IMR-90 (cell line): ENCODE measurements around the gene CYP27C1. TPM values are rescaled to one million over a fixed set of nuclear protein-coding genes. Genes with fewer than 3 reads are reported as not detected.

ENCODE experiments used
- ATAC-seq: fragments of 200-7000 bp; cut with Tn5 transposase; 2 replicates; pipeline ENCODE4 v1.9.1; 2020; ENCODE audit warnings: low read depth, mild to moderate bottlenecking, moderate library complexity
- BruUV-seq: library from RNA; stranded (reverse); fragments of 400-500 nt; replicated peaks from 2 replicates; lab custom pipeline; 2021; lab: Mats Ljungman, UMichigan
- CTCF ChIA-PET: fragments of 300-600 bp; formaldehyde crosslinking; extraction: SDS; loops from one replicate; lab custom pipeline; 2021; ENCODE audit warnings: antibody characterized with exemption; lab: Yijun Ruan, JAX
- POLR2A ChIA-PET: fragments of 300-600 bp; sonication (Branson Sonifier 250); formaldehyde crosslinking; loops from one replicate; lab custom pipeline; 2022; ENCODE audit warnings: antibody characterized with exemption; ENCODE audit not compliant: unreplicated experiment; lab: Charles Lee
- DNase-seq: peaks from one replicate; pipeline ENCODE4 v3.0.0; 2013
- H2AFZ ChIP-seq: replicated peaks from 2 replicates; pipeline ENCODE3; 2013; ENCODE audit warnings: low read length, mild to moderate bottlenecking; ENCODE audit not compliant: poor library complexity
- H2AK5ac ChIP-seq: 2 replicates; pipeline ENCODE4 v1.6.1; 2013; ENCODE audit warnings: low read depth, low read length, inconsistent platforms
- H2AK9ac ChIP-seq: replicated peaks from 2 replicates; pipeline ENCODE3; 2013; ENCODE audit warnings: mild to moderate bottlenecking, low read depth, low read length, moderate library complexity; ENCODE audit not compliant: poor library complexity
- H2BK120ac ChIP-seq: 2 replicates; pipeline ENCODE4 v1.6.1; 2013; ENCODE audit warnings: low read depth, low read length, inconsistent platforms
- H2BK15ac ChIP-seq: 3 replicates; pipeline ENCODE4 v1.6.1; 2013; ENCODE audit warnings: low read depth, low read length, inconsistent platforms
- H2BK20ac ChIP-seq: 2 replicates; pipeline ENCODE4 v1.6.1; 2013; ENCODE audit warnings: low read depth, mild to moderate bottlenecking, inconsistent platforms, low read length, moderate library complexity
- H2BK5ac ChIP-seq: 2 replicates; pipeline ENCODE4 v1.6.1; 2013; ENCODE audit warnings: mild to moderate bottlenecking, low read depth, low read length, inconsistent platforms; ENCODE audit not compliant: poor library complexity, severe bottlenecking
- H3K14ac ChIP-seq: replicated peaks from 2 replicates; pipeline ENCODE4 v1.6.1; 2013; ENCODE audit warnings: low read depth, low read length, inconsistent platforms
- H3K18ac ChIP-seq: 2 replicates; pipeline ENCODE4 v1.6.1; 2013; ENCODE audit warnings: low read depth, low read length, control low read depth
- H3K23ac ChIP-seq: 2 replicates; pipeline ENCODE4 v1.6.1; 2013; ENCODE audit warnings: low read depth, low read length, inconsistent platforms
- H3K27ac ChIP-seq: 2 replicates; pipeline ENCODE4 v1.5.1; 2013; ENCODE audit warnings: mild to moderate bottlenecking, control low read depth, low read length; ENCODE audit not compliant: insufficient read depth
- H3K27me3 ChIP-seq: 2 replicates; pipeline ENCODE4 v1.6.1; 2013; ENCODE audit warnings: low read length; ENCODE audit not compliant: control insufficient read depth, insufficient read depth
- H3K36me3 ChIP-seq: 2 replicates; pipeline ENCODE4 v1.6.1; 2013; ENCODE audit warnings: low read length, mixed read lengths; ENCODE audit not compliant: control insufficient read depth, insufficient read depth
- H3K4ac ChIP-seq: 2 replicates; pipeline ENCODE4 v1.6.1; 2013; ENCODE audit warnings: low read depth, low read length, inconsistent platforms
- H3K4me1 ChIP-seq: 2 replicates; pipeline ENCODE4 v1.6.1; 2013; ENCODE audit warnings: low read length, mixed read lengths; ENCODE audit not compliant: control insufficient read depth, insufficient read depth
- H3K4me2 ChIP-seq: 2 replicates; pipeline ENCODE4 v1.6.1; 2013; ENCODE audit warnings: low read depth, mild to moderate bottlenecking, control low read depth, low read length, moderate library complexity
- H3K4me3 ChIP-seq: 2 replicates; pipeline ENCODE4 v1.5.1; 2013; ENCODE audit warnings: low read depth, mild to moderate bottlenecking, control low read depth, low read length, moderate library complexity; ENCODE audit not compliant: insufficient read depth
- H3K56ac ChIP-seq: 2 replicates; pipeline ENCODE4 v1.6.1; 2013; ENCODE audit warnings: low read length, inconsistent platforms; ENCODE audit not compliant: insufficient read depth; ENCODE audit errors: extremely low read depth
- H3K79me1 ChIP-seq, 2 experiments: 2 replicates each; pipeline ENCODE4 v1.6.1; 2013; ENCODE audit warnings: low read length in 2 of 2, inconsistent platforms in 1 of 2, low read depth in 1 of 2
- H3K9ac ChIP-seq: 2 replicates; pipeline ENCODE4 v1.6.1; 2013; ENCODE audit warnings: low read depth, low read length, control low read depth
- H3K9me1 ChIP-seq: 2 replicates; pipeline ENCODE4 v1.6.1; 2013; ENCODE audit warnings: low read length, inconsistent platforms; ENCODE audit not compliant: insufficient read depth
- H3K9me3 ChIP-seq: 2 replicates; pipeline ENCODE4 v1.6.1; 2013; ENCODE audit warnings: low read length; ENCODE audit not compliant: control insufficient read depth, insufficient read depth
- H4K20me1 ChIP-seq: 2 replicates; pipeline ENCODE4 v1.6.1; 2013; ENCODE audit warnings: low read length, inconsistent platforms; ENCODE audit not compliant: insufficient read depth
- H4K5ac ChIP-seq: 2 replicates; pipeline ENCODE4 v1.6.1; 2013; ENCODE audit warnings: mild to moderate bottlenecking, low read depth, low read length, control low read depth
- H4K8ac ChIP-seq, 2 experiments: 2 replicates each; pipeline ENCODE4 v1.6.1; 2013; ENCODE audit warnings: low read depth in 2 of 2, low read length in 2 of 2, control low read depth in 1 of 2, inconsistent platforms in 1 of 2
- H4K91ac ChIP-seq: 2 replicates; pipeline ENCODE4 v1.6.1; 2013; ENCODE audit warnings: low read depth, low read length, inconsistent platforms; ENCODE audit not compliant: insufficient read depth
- CHD1 ChIP-seq: IDR thresholded peaks from 2 replicates; pipeline ENCODE4 v1.6.1; 2012; ENCODE audit warnings: low read depth, low read length, improper control_type of control experiment
- FOS ChIP-seq: fragments of 150-350 bp; IDR thresholded peaks from 2 replicates; pipeline ENCODE4 v1.6.1; 2016; ENCODE audit warnings: low read depth, low read length
- MAZ ChIP-seq: IDR thresholded peaks from 2 replicates; pipeline ENCODE4 v1.6.1; 2012; ENCODE audit warnings: low read depth, mild to moderate bottlenecking, low read length, improper control_type of control experiment, moderate library complexity, borderline replicate concordance
- MXI1 ChIP-seq: IDR thresholded peaks from 2 replicates; pipeline ENCODE4 v1.6.1; 2012; ENCODE audit warnings: low read depth, mild to moderate bottlenecking, low read length, moderate library complexity, borderline replicate concordance
- NFE2L2 ChIP-seq: fragments of 150-350 bp; IDR thresholded peaks from 2 replicates; pipeline ENCODE4 v1.6.1; 2016; ENCODE audit warnings: low read depth, mild to moderate bottlenecking, low read length
- SMC3 ChIP-seq: fragments of 150-350 bp; IDR thresholded peaks from 2 replicates; pipeline ENCODE4 v1.6.1; 2016; ENCODE audit warnings: low read depth, mild to moderate bottlenecking, antibody characterized with exemption, low read length, moderate library complexity
- WGBS, 2 experiments: methylation state at CpG; one replicate each; pipeline versions ENCODE4 v1.1.5 to v1.1.7; 2013; ENCODE audit warnings: missing lambda C conversion rate in 2 of 2; ENCODE audit not compliant: insufficient read length in 1 of 2; ENCODE audit errors: extremely low coverage in 2 of 2; 5-methylcytosine and 5-hydroxymethylcytosine counted together
- dilution Hi-C: fragments of 300-500 bp; cut with HindIII; formaldehyde crosslinking; loops from one replicate; pipeline ENCODE4 v1.14.3; 2018; ENCODE audit warnings: low sequenced_read_pairs; ENCODE audit not compliant: unreplicated experiment
- in situ Hi-C: fragments of 300-500 bp; cut with MboI; formaldehyde crosslinking; loops from 3 replicates; pipeline ENCODE4 v1.14.3; 2019; ENCODE audit warnings: low sequenced_read_pairs, inconsistent platforms, mixed read lengths
- intact Hi-C: fragments of 100-400 bp; cut with micrococcal nuclease; formaldehyde crosslinking; loops from 2 replicates; pipeline ENCODE4 v1.10.0; 2022
- polyA plus RNA-seq, 3 experiments: library from polyadenylated mRNA; depleted of rRNA; stranded (reverse); fragments of >200 nt; gene quantifications; 2 replicates each; pipeline ENCODE4 v1.2.3, GENCODE V29; 2012; ENCODE audit warnings: low replicate concordance in 1 of 3
- total RNA-seq: library from RNA; depleted of rRNA; stranded (reverse); fragments of >200 nt; gene quantifications from 2 replicates; pipeline ENCODE4 v1.2.3, GENCODE V29; 2012
- TF ChIP-seq, protein P1 (sequence below): fragments of 150-350 bp; IDR thresholded peaks from 2 replicates; pipeline ENCODE4 v1.6.1; 2016; ENCODE audit warnings: low read depth, mild to moderate bottlenecking, low read length, moderate library complexity, borderline replicate concordance

CYP27C1 gene
- total and polyA plus RNA-seq, 2 of the 4 experiments (the other 2 are of a cell fraction): not detected

GRCh38 chr2:127158614-127159290, 61.3 kb downstream of the CYP27C1 start:
- Histone ChIP-seq H3K9ac (no peak overlapping the region), H3K27me3 (peaks cover 8% of the 10 kb centered on the region), H2BK120ac (no peak overlapping the region), H3K56ac (no peak overlapping the region), H4K8ac (no peak overlapping the region), H3K9me3 (peaks cover 3% of the 10 kb centered on the region; the same call in 1 of the 2 replicates), H2AFZ (no peak overlapping the region), H2AK9ac (no peak overlapping the region), H3K23ac (no peak overlapping the region), H2BK20ac (no peak overlapping the region), H3K4me3 (no peak overlapping the region), H3K79me1 (no peaks in the 10 kb centered on the region), H3K4ac (no peak overlapping the region), H3K14ac (no peak overlapping the region), H4K20me1 (no peaks in the 10 kb centered on the region), H4K5ac (no peak overlapping the region), H2BK5ac (no peak overlapping the region), H3K18ac (no peak overlapping the region), H3K4me1 (peaks cover 19% of the 10 kb centered on the region), H2AK5ac (no peak overlapping the region), H4K91ac (no peak overlapping the region), H3K36me3 (no peaks in the 10 kb centered on the region), H2BK15ac (no peak overlapping the region), H3K27ac (no peak overlapping the region), H3K9me1 (0 out of 2 replicates have a peak, but pooled peaks cover 2% of the 10 kb centered on the region), H3K4me2 (no peak overlapping the region)
- dilution Hi-C loops: no loop called here
- ATAC-seq (no peak), DNase-seq (no peak)
- BruUV-seq: no TSS peak
- ChIA-PET CTCF (interaction anchor here (0.7 kb wide), 1 partner anchor 11 kb away, joined by 3 read pairs; no protein-coding TSS in a partner anchor), POLR2A (no interaction called here)
- WGBS, 2 experiments: 81% methylated on average over 3 of the region's 11 CpGs; no CpG with 5 or more reads in 1 of the 2 experiments
- in situ Hi-C loops: no loop called here
- TF ChIP-seq NFE2L2 (no peak), FOS (no peak), SMC3 (no peak), MAZ (no peak), CHD1 (no peak), MXI1 (no peak)
- TF ChIP-seq, protein P1, sequence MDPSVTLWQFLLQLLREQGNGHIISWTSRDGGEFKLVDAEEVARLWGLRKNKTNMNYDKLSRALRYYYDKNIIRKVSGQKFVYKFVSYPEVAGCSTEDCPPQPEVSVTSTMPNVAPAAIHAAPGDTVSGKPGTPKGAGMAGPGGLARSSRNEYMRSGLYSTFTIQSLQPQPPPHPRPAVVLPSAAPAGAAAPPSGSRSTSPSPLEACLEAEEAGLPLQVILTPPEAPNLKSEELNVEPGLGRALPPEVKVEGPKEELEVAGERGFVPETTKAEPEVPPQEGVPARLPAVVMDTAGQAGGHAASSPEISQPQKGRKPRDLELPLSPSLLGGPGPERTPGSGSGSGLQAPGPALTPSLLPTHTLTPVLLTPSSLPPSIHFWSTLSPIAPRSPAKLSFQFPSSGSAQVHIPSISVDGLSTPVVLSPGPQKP: no peak
- intact Hi-C loops: no loop called here
